ENCODE data around the gene RAD21L1. TPM values are rescaled to one million over a fixed set of nuclear protein-coding genes. Genes with fewer than 3 reads are reported as not detected.

RAD21L1 gene
- total and polyA plus RNA-seq, 4 donors: not detected

GRCh38 chr20:1298166-1298565 is 72.3 kb downstream of the RAD21L1 start:
- WGBS: 89% methylated on average over 5 of the region's 5 CpGs
- TF ChIP-seq RXRA (IDR thresholded peaks at IDR 0.05): no peak
- no peak for TF ChIP-seq FOXA1 (IDR thresholded peaks at IDR 0.05)
- TF ChIP-seq CTCF (IDR thresholded peaks at IDR 0.05; ENCODE audit: low read depth, low read length, missing input control): no peak
- no peak for TF ChIP-seq JUND (IDR thresholded peaks at IDR 0.05)
- TF ChIP-seq TAF1 (conservative IDR thresholded peaks at IDR 0.05): no peak
- TF ChIP-seq GABPA (IDR thresholded peaks at IDR 0.05 in 1 of 2, conservative IDR thresholded peaks at IDR 0.05 in 1 of 2): no peak
- TF ChIP-seq HNF4G (IDR thresholded peaks at IDR 0.05): no peak
- TF ChIP-seq MAX (IDR thresholded peaks at IDR 0.05): no peak
- TF ChIP-seq RAD21 (IDR thresholded peaks at IDR 0.05): no peak
- TF ChIP-seq EGR1 (IDR thresholded peaks at IDR 0.05; ENCODE audit: low read depth in 2 of 2): no peak
- TF ChIP-seq YY1 (IDR thresholded peaks at IDR 0.05): no peak
- TF ChIP-seq SP1 (IDR thresholded peaks at IDR 0.05): no peak
- no peak for TF ChIP-seq HNF4A (conservative IDR thresholded peaks at IDR 0.05)
- no peak for TF ChIP-seq ZBTB33 (IDR thresholded peaks at IDR 0.05)
- TF ChIP-seq FOXA2 (IDR thresholded peaks at IDR 0.05): no peak
- no peak for TF ChIP-seq ATF3 (IDR thresholded peaks at IDR 0.05)
- TF ChIP-seq REST (IDR thresholded peaks at IDR 0.05): no peak
- no peak for TF ChIP-seq NR2F2 (IDR thresholded peaks at IDR 0.05)
- H3K27me3 ChIP-seq (ENCODE audit: control insufficient read depth in 4 of 4, insufficient read depth in 4 of 4, low read length in 3 of 4): no peaks in the 10 kb centered on the region

More at GRCh38 chr20:1298166-1298565, 72.3 kb downstream of the RAD21L1 start:
- no peak overlapping the region for H3K4me3 ChIP-seq (ENCODE audit: low read depth in 1 of 3, low read length in 3 of 3)
- no peak for DNase-seq (ENCODE audit: low spot score)
- H3K9me3 ChIP-seq (ENCODE audit: control insufficient read depth in 4 of 4, low read length in 3 of 4): no peaks in the 10 kb centered on the region
- H3K27ac ChIP-seq (ENCODE audit: low read depth in 1 of 2, low read length in 2 of 2): no peak overlapping the region
- no peak overlapping the region for H3K9ac ChIP-seq (ENCODE audit: low read depth in 1 of 2, low read length in 2 of 2)
- no peaks in the 10 kb centered on the region for H3K36me3 ChIP-seq (ENCODE audit: control insufficient read depth in 4 of 4, insufficient read depth in 3 of 4, low read depth in 1 of 4, low read length in 3 of 4)
- H3K4me1 ChIP-seq (ENCODE audit: control insufficient read depth in 4 of 4, insufficient read depth in 4 of 4, low read length in 3 of 4): no peaks in the 10 kb centered on the region

Data from liver (tissue), 9 donors.